GM18519 (cell line): ENCODE measurements around the gene HEXIM1.

Source experiments
- ATAC-seq: cut with Tn5 transposase; IDR thresholded peaks from one replicate; pipeline ENCODE4 v1.9.1; 2021; ENCODE audit warnings: mild to moderate bottlenecking, moderate library complexity; ENCODE audit not compliant: unreplicated experiment, low FRiP score

HEXIM1 gene

DNA sequence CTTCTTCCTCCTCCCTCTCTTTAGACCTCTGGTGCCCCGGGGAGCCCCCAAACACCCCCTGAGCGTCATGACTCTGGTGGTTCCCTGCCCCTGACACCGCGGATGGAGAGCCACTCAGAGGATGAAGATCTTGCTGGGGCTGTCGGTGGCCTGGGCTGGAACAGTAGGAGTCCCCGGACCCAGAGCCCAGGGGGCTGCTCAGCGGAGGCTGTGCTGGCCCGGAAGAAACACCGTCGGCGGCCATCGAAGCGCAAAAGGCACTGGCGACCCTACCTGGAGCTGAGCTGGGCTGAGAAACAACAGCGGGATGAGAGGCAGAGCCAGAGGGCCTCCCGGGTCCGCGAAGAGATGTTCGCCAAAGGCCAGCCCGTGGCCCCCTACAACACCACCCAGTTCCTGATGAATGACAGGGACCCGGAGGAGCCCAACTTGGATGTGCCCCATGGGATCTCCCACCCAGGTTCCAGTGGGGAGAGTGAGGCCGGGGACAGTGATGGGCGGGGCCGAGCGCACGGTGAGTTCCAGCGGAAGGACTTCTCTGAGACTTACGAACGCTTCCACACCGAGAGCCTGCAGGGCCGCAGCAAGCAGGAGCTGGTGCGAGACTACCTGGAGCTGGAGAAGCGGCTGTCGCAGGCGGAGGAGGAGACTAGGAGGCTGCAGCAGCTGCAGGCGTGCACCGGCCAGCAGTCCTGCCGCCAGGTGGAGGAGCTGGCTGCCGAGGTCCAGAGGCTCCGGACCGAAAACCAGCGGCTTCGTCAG lies 20.9 kb downstream of the HEXIM1 start:
- no peak for ATAC-seq

DNA sequence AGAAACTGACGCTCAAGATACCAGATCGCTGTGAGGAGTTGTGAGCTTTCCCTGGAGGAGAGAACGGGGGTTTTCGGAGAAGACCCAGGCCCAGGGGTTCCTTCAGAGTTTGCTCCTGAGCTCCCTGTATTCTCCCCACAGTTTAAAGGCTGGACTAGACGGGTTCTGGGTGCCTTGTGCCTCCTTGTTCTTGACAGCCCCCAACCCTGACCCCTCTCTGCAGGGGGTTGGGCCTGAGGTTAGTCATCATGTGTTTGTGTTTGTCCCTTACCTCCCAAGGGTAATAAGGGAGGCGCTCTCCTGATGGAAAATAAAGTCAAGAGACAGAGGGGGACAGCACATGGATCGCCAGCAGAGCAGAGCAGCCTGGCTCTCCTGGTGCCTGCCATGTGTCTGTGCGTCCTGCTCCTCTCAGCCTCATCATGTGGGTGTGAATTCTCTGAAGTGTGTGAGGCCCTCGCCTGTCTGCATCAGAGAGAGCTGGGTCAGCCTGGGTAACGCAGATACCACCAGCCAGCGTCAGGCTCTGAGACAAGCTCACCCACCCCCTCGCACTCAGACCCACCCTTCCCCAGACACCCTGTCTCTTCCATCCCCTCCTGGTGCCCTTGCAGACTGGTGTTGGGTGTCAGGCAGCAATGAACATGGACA lies 22.1 kb downstream of the HEXIM1 start:
- no peak for ATAC-seq

DNA sequence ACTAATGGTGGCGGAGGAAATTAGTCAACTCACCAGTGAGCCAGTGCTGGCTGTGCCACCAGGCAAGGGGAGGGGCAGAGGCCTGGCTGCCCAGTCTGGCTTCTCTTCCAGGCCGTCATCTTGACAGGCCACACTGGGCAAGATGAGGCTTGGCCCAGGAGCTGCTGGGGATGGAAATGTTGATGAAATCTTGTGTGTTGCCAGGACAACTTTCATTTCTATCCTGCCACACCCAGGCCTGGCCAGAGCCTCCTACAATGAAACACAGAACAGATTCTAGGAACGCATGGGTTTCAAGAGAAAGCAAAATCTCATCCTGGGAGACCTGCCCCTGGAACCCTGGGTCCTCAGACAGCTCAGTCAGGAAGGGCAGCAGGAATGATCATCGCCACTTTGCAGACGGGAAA lies 22.7 kb downstream of the HEXIM1 start:
- ATAC-seq = no peak

DNA sequence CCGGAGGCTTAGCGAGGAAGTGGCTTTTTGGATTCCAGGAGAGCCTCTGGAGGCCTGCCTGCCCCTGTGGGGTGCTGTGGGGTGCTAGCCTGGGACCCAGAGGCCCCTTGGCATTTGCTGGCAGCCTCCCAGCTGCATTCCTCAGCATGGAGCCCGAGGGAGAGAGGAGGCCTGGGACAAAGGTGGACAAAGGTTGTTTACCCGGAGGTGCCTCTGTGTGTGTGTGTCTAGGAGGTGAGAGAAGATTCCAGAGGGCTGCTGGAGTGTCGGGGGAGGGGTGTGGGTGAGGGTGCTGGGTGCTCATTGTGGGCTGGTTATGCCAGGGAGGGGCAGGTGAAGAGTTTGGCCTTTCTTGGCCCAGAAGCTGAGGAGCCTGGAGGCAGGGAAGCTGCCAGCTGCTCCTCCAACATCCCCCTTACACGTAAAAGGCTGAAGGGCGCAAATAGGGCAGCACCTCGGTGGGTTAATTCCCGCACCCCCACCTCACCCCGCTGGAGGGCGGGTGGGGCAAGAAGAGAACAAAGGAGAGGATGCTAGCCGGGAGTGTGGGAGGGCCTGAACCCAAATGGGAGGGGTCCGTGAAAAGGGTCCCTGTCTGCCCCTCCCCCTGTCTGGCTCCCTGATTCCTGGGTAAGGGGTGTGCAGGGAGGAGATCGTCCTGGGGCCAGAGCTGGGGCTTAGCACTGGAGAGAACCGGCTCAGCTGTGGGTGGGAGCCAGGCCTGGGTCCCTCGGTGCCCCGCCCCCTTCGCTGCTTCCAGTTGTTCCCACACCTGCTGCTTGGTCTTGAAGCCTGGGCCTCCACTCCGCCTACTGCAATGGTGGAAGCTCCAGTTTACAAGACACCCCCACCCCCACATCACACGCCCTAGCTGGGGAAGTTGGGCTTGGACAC lies 23.3 kb downstream of the HEXIM1 start:
- ATAC-seq = no peak

GRCh38 chr17:45172232-45172540 lies 23.9 kb downstream of the HEXIM1 start:
- ATAC-seq = no peak

- ATAC-seq = no peak
These were observed 24.4 kb downstream of the HEXIM1 start for GRCh38 chr17:45172541-45173286.

DNA sequence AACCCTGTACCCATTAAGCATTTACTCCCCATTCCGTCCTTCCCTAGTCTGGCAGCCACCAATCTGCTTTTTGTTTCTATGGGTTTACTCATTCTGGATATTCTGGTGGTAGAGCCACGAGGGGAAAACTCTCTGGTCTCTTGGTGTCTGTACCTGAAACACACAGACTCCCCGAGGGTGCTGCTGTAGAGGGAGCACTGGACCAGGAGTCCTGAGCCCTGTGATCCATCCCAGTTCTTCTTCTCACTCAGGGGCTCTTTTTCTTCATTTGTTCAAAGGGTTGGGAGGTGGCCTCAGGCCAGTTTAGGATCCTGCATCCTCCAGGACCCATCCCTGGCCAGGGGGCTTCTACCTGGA lies 27.5 kb downstream of the HEXIM1 start:
- ATAC-seq = no peak

- no peak for ATAC-seq
These were observed 29.3 kb downstream of the HEXIM1 start for GRCh38 chr17:45177563-45177962.

DNA sequence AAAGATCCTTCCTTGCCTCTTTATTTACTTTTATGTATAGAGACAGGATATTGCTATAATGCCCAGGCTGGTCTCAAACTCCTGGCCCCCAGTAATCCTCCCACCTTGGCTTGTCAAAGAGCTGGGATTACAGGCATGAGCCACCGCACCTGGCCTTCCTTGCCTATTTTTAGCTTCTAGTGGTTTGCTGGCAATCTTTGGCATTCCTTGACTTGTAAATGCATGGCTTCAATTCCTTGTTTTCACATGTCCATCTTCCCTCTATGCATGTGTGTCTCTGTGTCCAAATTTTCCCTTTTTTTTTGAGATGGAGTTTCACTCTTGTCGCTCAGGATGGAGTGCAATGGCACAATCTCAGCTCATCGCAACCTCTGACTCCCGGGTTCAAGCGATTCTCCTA lies 35.9 kb downstream of the HEXIM1 start:
- ATAC-seq = no peak

DNA sequence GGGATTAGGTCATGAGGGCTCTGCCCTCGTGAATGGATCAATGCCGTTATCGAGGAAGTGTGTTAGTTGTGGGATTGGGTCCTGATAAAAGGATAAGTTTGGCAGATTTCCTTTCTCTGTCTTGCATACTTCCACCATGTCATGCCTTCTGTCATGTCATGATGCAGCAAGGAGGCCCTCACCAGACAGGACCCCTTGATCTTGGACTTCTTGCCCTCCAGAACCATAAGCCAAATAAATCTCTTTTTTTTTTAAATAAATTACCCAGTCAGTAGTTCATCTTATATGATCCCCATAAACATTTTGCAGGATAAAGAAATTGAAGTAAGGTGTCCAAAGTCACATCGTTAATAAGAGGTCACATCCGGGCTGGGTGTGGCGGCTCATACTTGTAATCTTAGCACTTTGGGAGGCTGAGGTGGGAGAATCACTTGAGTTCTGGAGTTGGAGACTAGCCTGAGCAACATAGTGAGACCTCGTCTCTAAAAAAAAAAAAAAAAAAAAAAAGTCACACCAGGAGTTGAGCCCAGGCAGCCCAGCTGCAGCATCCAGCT lies 38.6 kb downstream of the HEXIM1 start:
- ATAC-seq = no peak

- no peak for ATAC-seq
These were observed 40.7 kb downstream of the HEXIM1 start for GRCh38 chr17:45189009-45189408.

- no peak for ATAC-seq
These were observed 42.4 kb downstream of the HEXIM1 start for GRCh38 chr17:45190503-45191255.

GRCh38 chr17:45195424-45195823 lies 47.1 kb downstream of the HEXIM1 start:
- ATAC-seq = no peak

- no peak for ATAC-seq
These were observed 48.8 kb downstream of the HEXIM1 start for GRCh38 chr17:45197108-45197507.

DNA sequence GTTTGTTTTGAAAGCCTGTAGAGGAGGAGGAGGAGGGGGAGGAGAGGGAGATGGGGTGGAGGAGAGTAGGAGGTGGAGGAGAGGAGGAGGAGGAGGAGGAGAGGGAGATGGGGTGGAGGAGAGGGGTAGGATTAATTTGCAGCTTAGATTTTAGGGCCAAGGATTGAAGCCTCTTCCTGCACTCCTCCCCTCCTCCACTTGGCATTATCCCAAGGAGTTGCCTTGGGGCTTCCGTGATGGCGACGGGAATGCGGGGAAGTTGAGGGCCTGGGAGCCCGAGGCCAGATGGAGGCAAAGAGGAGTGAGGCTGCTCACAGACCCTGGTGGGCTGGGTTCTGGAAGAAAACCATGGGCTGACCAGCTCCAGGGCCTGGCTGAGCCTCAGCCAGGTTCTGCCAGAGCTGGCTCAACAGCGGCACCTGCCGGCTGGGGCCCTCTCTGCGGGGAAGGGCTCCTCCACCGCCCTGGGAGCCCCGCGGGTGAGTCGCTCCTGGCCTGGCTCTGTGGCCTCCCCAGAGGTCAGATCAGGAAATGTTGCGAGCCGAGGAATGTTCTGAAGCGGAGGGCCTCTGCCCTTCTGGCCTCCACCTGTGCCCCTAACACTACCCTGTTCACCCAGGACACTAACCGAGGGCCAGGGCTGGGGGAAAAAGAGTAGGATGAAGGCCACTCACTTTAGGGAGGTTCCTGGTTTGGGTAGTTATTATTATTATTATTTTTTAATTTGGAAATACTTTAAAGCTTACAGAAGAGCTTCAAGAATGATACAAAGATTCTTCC lies 49.5 kb downstream of the HEXIM1 start:
- no peak for ATAC-seq

DNA sequence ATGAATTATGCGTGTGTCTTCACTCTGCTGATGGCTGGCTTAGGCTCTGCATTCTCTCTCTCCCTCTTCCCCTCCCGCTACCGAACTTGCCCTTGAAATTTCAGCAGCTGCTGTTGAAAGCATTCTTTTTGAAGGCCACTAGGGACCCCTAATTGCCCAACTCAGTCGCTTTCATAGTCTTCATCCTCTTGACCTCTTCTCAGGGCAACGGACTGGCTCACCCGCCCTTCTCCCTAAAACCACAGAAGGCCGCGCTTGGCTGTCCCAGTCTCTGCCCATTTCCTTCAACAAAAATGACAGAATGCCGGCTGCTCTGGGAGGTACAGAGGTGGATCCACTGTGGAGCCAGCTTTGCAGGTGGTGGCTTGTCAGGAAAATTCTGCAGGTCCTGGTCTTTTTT lies 52.4 kb downstream of the HEXIM1 start:
- no peak for ATAC-seq

DNA sequence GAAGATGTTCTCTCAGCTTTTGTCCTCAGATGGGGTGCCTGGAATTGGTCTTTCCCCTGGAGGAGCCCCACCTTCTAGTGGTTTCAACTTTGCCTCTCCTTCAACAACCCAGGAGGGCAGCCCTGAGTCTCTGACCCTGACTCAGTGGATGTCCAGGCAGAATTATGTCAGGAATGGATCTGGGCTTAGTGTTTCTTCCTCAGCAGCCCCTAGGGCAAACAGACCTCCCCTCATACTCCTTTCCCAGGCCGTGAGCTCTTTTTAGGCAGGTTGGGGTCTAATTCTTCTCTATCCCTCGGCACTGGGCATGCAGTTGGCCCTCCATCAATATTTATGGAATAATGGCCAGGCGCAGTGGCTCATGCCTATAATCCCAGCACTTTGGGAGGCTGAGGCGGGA lies 53.2 kb downstream of the HEXIM1 start:
- ATAC-seq = no peak
